Right renal pelvis (tissue), 4 donors: ENCODE measurements around the gene COG1. TPM values are rescaled to one million over a fixed set of nuclear protein-coding genes. Genes with fewer than 3 reads are reported as not detected.

Experiments
- polyA plus RNA-seq, 4 donors: library from polyadenylated mRNA; unstranded; fragments of 120-200 nt; gene quantifications; one replicate each; pipeline ENCODE4 v1.2.1, GENCODE V29; 2013; ENCODE audit not compliant: insufficient read length in 4 of 4

COG1 gene
- polyA plus RNA-seq, 4 donors = 43.5 to 61.0 (median 45.5) TPM

Other genes with a start within 250 kb of the COG1 start
- 10 to 100 TPM; 27.6 to 29.1 (median 28.4) TPM for gene SLC39A11, start 100.4 kb upstream of the COG1 start, polyA plus RNA-seq
- 1 to 10 TPM; 2.0 to 2.6 (median 2.2) TPM for gene SSTR2, start 28.0 kb upstream of the COG1 start, polyA plus RNA-seq
- gene CPSF4L, start 68.8 kb downstream of the COG1 start, polyA plus RNA-seq = under 1 TPM in 2 of 4 donors, not detected in 2; 0.17 to 0.26 TPM
- gene CDC42EP4, start 118.9 kb downstream of the COG1 start, polyA plus RNA-seq = 10 to 100 TPM; 46.1 to 52.8 (median 50.8) TPM